GM21723 (cell line): ENCODE measurements around the gene DISC1.
"Not testable (repeated sequence)": the region's sequence is repeated elsewhere in the genome, so short reads cannot be mapped to it uniquely, and the experiment has no call there.

Source experiments
- ATAC-seq: cut with Tn5 transposase; IDR thresholded peaks from one replicate; pipeline ENCODE4 v1.9.1; 2021; ENCODE audit warnings: mild to moderate bottlenecking, moderate library complexity; ENCODE audit not compliant: unreplicated experiment

DISC1 gene

GRCh38 chr1:231871878-231872277, 245.3 kb downstream of the DISC1 start:
- no peak for ATAC-seq

- ATAC-seq, result no peak
These were observed 245.9 kb downstream of the DISC1 start for GRCh38 chr1:231872461-231872910.

GRCh38 chr1:231878737-231879136, 252.1 kb downstream of the DISC1 start:
- ATAC-seq, result no peak

GRCh38 chr1:231879296-231879695, 252.7 kb downstream of the DISC1 start:
- no peak for ATAC-seq

- no peak for ATAC-seq
These were observed 255.7 kb downstream of the DISC1 start for GRCh38 chr1:231882333-231882732.

GRCh38 chr1:231882790-231883189, 256.2 kb downstream of the DISC1 start:
- no peak for ATAC-seq

- no peak for ATAC-seq
These were observed 256.8 kb downstream of the DISC1 start for GRCh38 chr1:231883382-231883781.

- ATAC-seq, result no peak
These were observed 258.7 kb downstream of the DISC1 start for GRCh38 chr1:231885209-231885854.

GRCh38 chr1:231887166-231887565, 260.6 kb downstream of the DISC1 start:
- ATAC-seq, result no peak

GRCh38 chr1:231887866-231888265, 261.3 kb downstream of the DISC1 start:
- ATAC-seq, result no peak

- no peak for ATAC-seq
These were observed 264.2 kb downstream of the DISC1 start for GRCh38 chr1:231890791-231891190.

- no peak for ATAC-seq
These were observed 267.0 kb downstream of the DISC1 start for GRCh38 chr1:231893400-231894102.

GRCh38 chr1:231896806-231897205, 270.2 kb downstream of the DISC1 start:
- no peak for ATAC-seq

- ATAC-seq, result no peak
These were observed 272.5 kb downstream of the DISC1 start for GRCh38 chr1:231899046-231899445.

- ATAC-seq, result no peak
These were observed 273.3 kb downstream of the DISC1 start for GRCh38 chr1:231899713-231900435.

GRCh38 chr1:231903586-231904081, 277.0 kb downstream of the DISC1 start:
- ATAC-seq, result no peak

GRCh38 chr1:231907310-231907709, 280.7 kb downstream of the DISC1 start:
- not testable (repeated sequence) for ATAC-seq

GRCh38 chr1:231913493-231913892, 286.9 kb downstream of the DISC1 start:
- ATAC-seq, result no peak

GRCh38 chr1:231918239-231919015, 291.8 kb downstream of the DISC1 start:
- ATAC-seq, result no peak

- ATAC-seq, result no peak
These were observed 292.8 kb downstream of the DISC1 start for GRCh38 chr1:231919239-231919885.
